ENCODE measurements around the gene ELAPOR2. TPM values are rescaled to one million over a fixed set of nuclear protein-coding genes. Genes with fewer than 3 reads are reported as not detected.

ELAPOR2 gene
- total and polyA plus RNA-seq, 2 of the 4 experiments (the other 2 are of a cell fraction): 0.62 to 1.3 TPM

GRCh38 chr7:87013840-87014190 is 45.6 kb downstream of the ELAPOR2 start:
- no peaks in the 10 kb centered on the region for H3K27me3 ChIP-seq (ENCODE audit: control insufficient read depth, insufficient read depth, low read length)
- H3K36me3 ChIP-seq (ENCODE audit: control insufficient read depth, insufficient read depth, low read length): no peaks in the 10 kb centered on the region
- H3K23ac ChIP-seq (ENCODE audit: low read depth, low read length): no peak overlapping the region
- no peak overlapping the region for H2AK5ac ChIP-seq (ENCODE audit: low read depth, low read length)
- no peak overlapping the region for H3K9ac ChIP-seq (ENCODE audit: low read depth, low read length)
- H3K4me3 ChIP-seq (ENCODE audit: insufficient read depth, low read depth, low read length): no peak overlapping the region
- no peak overlapping the region for H3K14ac ChIP-seq (replicated peaks; ENCODE audit: low read depth, low read length)
- BruUV-seq (replicated peaks): no TSS peak
- no peak overlapping the region for H2BK5ac ChIP-seq (ENCODE audit: low read depth, low read length, poor library complexity, severe bottlenecking)
- no peak overlapping the region for H4K91ac ChIP-seq (ENCODE audit: insufficient read depth, low read depth, low read length)
- no peak overlapping the region for H3K18ac ChIP-seq (ENCODE audit: low read depth, low read length)
- in situ Hi-C loops (cut with MboI; ENCODE audit: low sequenced_read_pairs) (no loop called here), intact Hi-C loops (cut with micrococcal nuclease) (no loop called here), dilution Hi-C loops (cut with HindIII; ENCODE audit: low sequenced_read_pairs, unreplicated experiment) (no loop called here)
- TF ChIP-seq SMC3 (IDR thresholded peaks at IDR 0.05; ENCODE audit: low read depth, low read length): no peak
- no peak for TF ChIP-seq FOS (IDR thresholded peaks at IDR 0.05; ENCODE audit: low read depth, low read length)
- ChIA-PET CTCF (no interaction called here), POLR2A (ENCODE audit: unreplicated experiment) (no interaction called here)
- no peak overlapping the region for H3K4ac ChIP-seq (ENCODE audit: low read depth, low read length)
- H3K4me1 ChIP-seq (ENCODE audit: control insufficient read depth, insufficient read depth, low read length): no peaks in the 10 kb centered on the region
- H3K4me2 ChIP-seq (ENCODE audit: low read depth, low read length): no peak overlapping the region
- DNase-seq (no peak), ATAC-seq (ENCODE audit: low read depth) (no peak)
- H3K79me1 ChIP-seq (ENCODE audit: low read depth in 1 of 2, low read length in 2 of 2): no peaks in the 10 kb centered on the region
- H3K9me3 ChIP-seq (ENCODE audit: control insufficient read depth, insufficient read depth, low read length): no peaks in the 10 kb centered on the region
- WGBS, 2 experiments (ENCODE audit: extremely low coverage in 2 of 2, insufficient read length in 1 of 2): no CpG with 5 or more reads among the region's 2 CpGs
- H4K5ac ChIP-seq (ENCODE audit: low read depth, low read length): no peak overlapping the region
- H2BK15ac ChIP-seq (ENCODE audit: low read depth, low read length): no peak overlapping the region
- H3K56ac ChIP-seq (ENCODE audit: extremely low read depth, insufficient read depth, low read length): no peak overlapping the region
- H3K9me1 ChIP-seq (ENCODE audit: insufficient read depth, low read length): no peaks in the 10 kb centered on the region
- H4K20me1 ChIP-seq (ENCODE audit: insufficient read depth, low read length): no peaks in the 10 kb centered on the region
- no peak overlapping the region for H3K27ac ChIP-seq (ENCODE audit: insufficient read depth, low read length)
- no peak overlapping the region for H2BK120ac ChIP-seq (ENCODE audit: low read depth, low read length)
- H2AK9ac ChIP-seq (replicated peaks; ENCODE audit: low read depth, low read length, poor library complexity): no peak overlapping the region
- H4K8ac ChIP-seq (ENCODE audit: low read depth in 2 of 2, low read length in 2 of 2): no peak overlapping the region
- H2AFZ ChIP-seq (replicated peaks; ENCODE audit: low read length, poor library complexity): no peak overlapping the region
- no peak overlapping the region for H2BK20ac ChIP-seq (ENCODE audit: low read depth, low read length)
